GM21447 (cell line): ENCODE data around the gene ASAP2.

Source experiments
- ATAC-seq: cut with Tn5 transposase; IDR thresholded peaks from one replicate; pipeline ENCODE4 v1.9.1; 2021; ENCODE audit not compliant: unreplicated experiment

ASAP2 gene

DNA sequence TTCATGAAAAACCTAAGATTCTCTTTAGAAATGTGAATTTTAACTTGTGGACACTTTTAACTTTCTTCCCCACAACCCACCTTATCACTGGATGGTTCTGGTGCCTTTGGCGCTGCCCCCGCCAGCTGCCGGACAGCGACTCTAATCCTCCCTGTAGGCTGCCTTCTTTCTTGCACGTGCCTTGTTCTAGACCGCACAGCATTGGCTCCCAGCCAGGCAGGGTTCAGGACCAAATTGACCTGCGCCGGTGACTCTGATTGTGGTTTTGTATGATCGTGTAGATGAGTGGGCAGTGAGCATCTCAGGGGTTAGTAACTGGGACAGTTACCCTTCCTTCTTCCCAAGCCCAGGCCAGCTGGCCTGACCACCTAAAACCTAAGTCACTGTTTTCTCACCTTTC, 106.8 kb downstream of the ASAP2 start:
- ATAC-seq: no peak

DNA sequence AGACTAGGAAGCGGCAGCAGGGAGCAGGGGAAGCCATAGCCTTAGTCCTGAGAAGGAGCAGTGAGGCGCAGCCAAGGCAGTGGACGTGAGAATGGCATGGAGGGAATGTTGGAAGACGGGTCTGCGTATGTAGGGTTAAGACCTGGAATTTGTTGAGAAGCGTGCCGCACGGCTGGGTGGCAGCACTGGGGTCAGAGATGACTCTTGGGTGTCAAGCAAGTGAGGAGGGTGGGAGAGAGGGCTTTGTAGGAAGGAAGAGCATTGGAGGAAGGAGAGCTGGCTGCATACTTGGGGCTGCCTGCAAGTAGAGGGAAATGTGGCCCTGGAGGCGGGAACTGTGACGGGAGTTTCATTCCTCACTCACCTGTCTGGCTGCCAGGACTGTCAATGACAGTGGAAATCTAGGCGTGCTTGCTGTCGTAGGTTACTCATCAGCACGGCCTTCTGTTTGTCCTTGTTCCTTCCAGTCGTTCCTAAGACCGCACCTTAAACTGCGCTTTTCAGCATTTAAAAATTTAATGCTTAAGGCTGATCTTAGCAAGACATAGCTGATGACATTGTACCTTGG, 108.8 kb downstream of the ASAP2 start:
- no peak for ATAC-seq

DNA sequence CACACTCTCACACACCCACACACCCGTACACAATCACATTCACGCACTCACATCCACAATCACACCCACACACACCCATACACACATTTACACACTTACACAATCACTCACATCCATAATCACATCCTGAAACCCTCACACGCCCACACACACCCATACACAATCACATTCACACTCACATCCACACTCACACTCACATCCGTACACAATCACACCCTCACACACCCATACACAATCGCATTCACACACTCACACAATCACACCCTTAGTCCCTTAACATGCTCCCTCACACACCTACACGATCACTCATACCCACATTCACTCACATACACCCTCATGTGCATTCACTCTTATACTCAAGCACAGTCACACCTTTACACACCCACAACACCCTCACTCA, 110.9 kb downstream of the ASAP2 start:
- ATAC-seq: no peak

DNA sequence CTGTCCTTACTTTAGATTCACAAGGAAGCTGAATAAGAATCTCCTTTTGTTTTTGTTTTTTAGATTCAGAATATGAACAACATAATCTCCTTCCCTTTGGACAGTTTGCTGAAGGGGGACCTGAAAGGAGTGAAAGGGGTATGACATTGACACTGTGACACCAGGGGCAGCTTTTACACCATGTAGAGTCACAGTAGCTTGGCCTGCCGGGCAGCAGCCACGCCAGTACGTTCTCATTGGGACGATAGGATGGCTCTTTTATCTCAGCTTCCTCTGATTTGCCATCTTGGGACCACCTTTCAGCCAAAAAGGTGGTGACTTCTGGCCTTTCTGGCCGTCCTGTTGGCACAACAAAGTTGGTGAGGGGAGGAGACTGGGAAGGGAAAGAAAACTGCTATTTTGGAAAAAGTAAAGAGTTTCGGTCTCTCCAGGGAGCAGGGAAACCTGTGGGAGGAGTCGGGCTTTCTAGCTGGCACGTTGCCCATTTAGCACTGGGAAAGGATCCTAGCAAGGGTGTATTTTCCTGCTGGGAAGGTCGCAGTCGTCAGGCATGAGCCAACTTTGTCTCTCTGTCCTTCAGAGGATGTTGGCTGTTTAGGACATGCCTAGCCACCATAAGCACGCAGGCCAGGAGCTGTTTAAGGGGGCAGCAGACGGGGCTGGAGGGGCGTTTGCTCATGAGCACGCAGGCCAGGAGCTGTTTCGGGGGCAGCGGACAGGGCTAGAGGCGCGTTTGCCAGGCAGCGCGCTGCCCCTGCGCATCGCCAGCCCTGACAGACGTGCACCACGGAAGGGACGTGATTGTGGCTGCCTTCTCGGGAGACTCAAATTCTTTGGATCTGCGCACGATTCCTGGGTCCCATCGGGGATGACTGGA, 112.1 kb downstream of the ASAP2 start:
- no peak for ATAC-seq

DNA sequence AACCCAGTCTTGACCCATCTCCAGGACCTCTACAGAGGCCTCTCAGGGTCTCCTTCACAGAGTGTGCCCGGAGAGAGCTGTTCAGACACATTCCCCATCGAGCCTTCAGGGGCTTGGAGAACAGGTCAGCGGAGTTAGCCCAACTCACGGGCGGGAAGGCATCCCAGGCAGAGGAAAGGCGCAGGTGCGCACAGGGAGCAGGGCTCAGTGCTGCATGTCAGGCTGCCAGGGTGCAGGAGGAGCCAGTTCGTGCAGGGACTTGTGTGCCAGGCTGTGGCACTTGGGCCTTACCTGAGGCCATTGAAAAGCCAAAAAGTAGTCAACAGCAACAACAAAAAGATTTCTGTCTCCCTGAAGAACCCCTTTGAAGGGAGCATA, 112.7 kb downstream of the ASAP2 start:
- ATAC-seq: no peak

DNA sequence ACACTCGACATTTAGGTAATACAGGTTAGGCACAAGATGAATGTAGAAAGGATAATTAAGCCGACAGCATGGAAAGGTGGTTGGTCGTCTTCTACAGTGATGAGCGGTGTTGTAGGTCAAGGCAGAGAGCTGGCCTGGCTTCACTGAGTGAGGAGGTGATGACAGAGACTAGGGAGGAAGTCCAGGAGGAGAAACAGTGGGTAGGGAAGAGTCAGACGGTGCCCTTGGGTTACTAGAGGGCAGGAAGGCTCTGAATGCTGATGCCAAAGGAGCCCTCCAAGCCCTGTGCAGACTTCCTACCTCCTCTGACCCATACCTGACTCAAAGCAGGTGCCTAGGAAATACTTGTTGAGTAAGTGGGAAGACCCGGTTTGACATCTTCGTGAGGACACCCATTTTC, 116.0 kb downstream of the ASAP2 start:
- no peak for ATAC-seq

DNA sequence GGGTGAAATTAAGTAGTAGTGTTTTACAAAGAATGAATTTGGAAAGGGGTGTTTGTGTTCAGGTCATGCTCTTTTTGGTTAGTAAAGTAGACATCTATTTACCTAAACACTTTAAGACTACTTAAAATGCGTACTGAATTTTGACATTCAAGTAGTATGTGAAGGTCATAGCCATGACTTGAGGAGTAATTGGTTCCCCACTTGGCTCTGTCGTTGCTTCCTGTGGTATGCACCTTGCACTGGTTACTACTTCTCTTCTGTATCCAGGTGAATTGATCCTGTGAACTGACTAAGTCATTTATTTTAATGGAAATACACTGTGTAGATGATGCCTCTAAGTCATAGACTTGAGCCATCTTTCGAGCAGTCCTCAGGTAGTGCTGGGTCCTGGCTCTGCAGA, 118.8 kb downstream of the ASAP2 start:
- no peak for ATAC-seq

DNA sequence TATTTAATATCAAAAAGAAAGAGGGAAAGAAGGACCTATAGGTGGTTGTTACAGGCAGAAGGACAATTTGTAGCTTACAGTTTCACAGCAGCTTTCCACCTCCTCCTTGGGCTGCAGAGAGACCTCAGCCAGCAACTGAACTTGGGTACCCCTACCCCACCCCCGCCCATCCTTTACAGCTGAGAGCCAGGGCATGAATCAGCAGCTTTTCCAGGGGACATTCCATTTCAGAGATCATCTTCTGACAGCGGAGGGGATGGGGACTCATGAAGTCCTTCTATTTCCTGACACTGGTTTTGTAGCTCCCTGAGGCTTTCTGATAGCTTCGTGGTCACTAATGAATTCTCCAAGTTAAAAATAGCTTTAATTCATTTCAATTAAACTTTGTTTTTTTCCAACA, 120.4 kb downstream of the ASAP2 start:
- ATAC-seq: no peak

DNA sequence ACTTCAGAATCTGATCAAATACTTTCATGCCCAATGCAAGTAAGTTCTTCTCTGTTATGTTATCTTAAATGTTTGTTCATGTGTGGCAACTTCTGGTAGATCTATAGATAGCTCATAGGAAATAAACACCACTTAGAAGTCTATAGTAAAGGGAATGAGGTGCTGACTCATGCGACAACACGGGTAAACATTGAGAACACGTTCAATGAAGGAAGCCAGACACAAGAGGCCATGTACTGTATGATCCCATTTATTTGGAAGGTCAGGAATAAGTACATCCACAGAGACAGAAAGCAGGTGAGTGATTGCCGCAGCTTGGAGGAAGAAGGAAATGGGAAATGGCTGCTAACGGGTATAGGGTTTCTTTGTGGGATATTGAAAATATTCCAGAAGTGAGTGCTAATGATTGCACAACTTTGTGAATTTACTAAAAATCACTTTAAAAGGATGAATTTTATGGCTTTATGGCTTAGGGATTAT, 121.3 kb downstream of the ASAP2 start:
- ATAC-seq: no peak

DNA sequence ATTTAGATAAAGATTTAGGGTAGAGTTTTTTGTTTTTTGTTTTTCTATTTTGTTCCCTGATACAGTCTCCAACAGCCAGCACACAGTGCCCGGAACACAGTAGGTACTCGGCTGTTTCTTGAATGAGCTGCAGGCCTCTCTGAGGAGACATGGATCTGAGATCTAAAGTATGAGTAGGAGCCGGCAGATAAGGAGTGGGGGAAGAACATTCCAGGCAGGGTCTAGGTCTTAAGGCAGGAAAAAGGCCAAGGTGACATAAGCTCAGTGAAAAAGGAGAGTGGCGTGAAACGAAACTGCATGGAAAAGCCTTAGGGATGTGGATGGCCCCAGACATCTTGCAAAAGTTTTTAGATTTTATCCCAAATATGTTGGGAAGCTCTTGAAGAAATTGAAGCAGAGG, 122.3 kb downstream of the ASAP2 start:
- ATAC-seq: no peak

DNA sequence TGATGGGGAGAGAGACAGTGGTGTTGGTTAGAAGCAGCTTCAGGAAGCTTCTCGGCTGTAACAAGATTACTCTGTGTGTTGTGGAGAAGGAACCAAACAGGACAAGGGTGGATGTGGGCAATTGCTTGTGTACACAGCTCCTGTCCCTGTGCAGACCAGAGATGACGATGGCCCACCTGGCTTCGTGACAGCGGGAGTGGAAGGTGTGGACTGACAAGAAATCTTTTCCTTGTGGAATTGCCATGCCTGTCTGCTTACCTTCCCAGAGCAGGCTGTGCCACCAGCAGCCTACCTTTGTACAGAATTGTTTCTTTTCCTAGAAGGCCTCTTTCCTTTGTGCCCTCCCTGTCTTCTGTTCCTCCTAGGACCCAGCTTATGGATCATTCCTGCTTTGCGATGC, 122.9 kb downstream of the ASAP2 start:
- no peak for ATAC-seq

DNA sequence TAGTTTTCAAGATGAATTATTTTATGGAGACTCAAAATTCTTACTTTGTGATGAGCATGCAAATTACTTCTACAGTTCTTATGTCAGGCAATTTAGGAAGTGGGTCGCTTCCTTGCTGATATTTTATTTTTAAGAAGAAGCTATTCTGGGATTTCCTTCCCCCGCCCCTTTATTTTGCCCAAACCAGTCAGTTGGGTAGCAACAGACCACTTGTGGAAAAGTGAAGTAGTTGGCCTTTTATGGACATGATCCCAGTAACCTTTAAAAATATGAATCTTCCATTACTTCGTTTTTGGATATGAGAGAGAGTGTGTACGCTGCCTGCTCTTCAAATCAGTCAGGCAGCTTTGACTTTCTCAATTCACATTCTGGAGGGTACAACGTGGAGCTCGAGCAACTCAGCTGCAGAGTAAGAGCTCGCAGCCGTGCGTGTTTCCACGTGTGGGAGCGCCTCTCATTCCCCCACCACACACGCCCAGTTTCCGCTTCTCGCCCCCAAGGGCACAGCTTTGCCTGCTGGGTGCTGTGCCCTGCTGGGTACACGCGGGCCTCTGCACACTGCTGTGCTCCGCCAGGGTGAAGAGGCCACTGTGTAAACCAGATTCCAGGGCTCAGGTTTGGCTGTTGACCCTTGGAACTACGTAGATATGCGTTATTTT, 124.1 kb downstream of the ASAP2 start:
- no peak for ATAC-seq

DNA sequence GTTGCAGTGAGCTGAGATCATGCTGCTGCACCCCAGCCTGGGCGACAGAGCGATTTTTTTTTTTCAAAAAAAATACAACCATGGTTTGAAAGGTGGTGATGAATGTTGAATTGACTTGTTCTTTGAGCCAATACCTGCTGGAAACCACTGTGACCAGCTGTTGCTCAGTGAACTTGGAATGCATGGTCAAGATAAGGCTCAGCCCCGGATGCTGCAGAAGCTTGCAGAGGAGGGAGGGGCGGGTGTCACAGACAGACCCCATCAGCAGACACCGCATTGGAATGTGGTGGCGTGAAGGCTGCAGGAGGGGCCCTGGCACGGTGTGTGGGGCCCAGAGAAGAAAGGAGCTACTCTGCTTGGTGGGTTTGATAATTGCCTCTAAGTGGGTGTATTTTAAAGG, 125.1 kb downstream of the ASAP2 start:
- ATAC-seq: no peak

DNA sequence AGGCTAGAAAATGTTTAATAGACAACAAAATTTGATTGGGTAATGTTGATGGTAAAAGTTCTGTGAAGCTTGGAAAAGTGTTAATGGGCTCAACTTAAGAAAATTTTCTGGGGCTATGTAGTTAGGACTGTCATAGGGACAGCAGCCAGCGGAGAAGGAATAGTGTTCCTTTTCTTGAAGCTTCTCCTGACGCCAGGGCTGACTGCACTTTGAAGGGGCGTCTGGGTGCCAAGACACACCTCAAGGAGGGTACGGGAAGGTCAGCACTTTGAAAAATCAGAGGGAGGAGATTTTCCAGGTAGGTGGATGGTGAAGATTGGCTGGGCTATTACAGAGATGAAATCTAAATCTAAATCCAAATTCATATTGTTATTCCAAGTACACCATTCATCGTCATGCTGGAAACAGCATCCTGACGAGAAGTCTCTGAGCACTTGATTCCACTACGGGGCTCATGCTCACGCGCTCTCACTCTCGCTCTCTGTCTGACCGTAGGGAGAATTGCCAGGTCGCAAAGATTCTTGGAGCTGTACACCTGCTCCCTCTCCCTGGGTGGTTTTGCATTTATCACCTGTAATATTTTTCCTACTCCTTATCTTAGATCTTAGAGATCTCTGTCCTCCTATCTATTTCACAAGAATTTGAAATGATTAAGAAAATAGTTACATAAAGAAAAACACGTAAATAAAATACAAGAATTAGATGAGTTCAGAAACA, 125.7 kb downstream of the ASAP2 start:
- ATAC-seq: no peak

DNA sequence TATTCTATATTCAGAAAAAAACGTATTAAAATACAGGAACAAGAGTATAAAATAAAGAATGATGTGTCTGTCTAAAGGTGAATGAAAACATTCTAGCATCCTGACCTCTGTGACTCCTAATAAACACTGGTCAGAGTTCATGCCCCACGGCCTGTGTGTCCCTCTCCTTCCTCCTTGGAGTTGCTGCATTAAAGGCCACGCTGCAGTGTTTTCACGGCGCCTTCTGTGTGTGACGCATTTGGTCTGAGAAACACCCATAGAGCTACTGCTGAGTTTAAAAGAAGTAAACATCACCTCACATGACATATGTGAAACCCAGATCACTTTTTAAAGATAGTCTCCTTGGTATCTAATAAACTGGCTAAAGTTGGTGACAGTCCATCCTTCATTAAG, 126.2 kb downstream of the ASAP2 start:
- no peak for ATAC-seq

DNA sequence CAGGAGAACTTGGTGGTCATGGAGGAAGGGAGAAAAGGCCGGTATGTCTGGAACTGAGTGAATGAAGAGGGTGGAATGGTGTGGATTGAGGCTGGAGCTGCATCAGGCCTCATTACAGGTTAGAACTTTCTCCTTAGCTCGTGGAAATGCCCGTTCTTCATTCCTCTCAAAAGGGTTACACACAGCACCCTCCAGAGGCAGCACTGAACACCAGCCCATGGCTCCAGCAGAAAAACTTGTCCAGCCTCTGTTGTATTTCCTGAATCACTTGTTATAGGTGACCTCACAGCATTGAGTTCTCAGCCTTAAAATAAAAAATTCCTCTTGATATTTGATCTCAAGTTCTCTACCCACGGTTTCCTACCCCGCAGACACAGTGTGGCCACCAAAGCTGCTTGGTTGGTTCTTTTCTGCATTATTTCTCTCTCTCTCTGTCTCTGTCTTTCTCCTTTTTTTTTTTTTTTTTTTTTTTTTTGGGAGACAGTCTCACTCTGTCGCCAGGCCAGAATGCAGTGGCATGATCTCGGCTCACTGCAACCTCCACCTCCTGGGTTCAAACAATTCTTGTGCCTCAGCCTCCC, 127.1 kb downstream of the ASAP2 start:
- no peak for ATAC-seq

DNA sequence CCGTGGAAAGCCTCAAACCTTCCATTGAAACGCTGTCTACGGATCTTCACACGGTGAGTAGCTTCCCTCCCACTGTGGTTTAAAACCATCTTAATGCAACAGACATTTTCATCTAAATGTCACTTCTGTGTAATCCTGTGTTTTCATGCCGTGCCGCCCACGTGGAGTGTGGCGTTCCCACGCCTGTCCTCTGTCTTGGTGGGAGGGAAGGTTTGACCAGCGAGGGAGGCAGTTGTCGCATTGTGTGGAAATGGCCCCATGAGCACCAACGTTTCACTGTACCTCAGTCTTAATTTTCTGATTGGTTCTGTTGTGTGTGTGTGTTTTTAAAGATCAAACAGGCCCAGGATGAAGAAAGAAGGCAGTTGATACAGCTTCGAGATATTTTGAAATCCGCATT, 128.1 kb downstream of the ASAP2 start:
- ATAC-seq: no peak

DNA sequence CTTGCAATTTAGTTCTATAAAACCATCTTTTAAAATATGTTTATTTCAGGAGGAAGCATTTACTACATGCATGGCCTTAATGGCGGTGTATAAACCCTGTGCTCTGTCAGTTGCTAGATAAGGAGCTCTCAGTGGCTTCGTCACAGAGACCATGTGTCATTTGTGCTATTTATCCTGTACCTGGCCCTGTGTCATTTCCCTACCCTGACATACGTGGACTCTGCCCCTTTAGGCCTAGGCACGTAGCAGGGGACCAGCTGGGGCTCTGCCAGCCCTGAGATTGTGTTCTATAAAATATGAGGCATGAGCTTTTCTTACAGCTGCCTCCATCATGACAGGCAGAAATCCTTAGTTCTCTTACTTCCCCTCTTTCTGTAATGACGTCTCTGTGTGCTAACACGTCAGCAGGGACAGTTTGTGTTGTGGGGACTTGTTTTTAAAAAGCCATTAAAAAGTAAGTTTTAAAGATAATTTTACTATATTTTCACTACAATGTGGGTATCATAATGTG, 128.8 kb downstream of the ASAP2 start:
- ATAC-seq: no peak

DNA sequence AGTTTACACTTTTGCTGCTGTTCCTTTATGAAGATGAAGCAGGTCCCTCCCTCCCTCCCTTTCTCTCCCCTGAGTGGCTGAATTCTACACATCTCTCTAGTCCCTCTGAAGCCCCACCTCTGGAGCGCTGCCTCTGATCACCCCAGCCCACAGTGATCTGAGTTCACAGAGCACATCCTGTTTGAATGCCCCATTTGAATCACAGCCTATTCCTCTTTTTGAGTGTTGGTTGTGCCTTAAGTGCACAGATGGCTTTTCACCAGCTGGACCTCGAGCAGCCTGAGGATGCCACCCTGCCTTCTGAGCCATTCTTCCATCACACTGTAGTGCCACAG, 129.6 kb downstream of the ASAP2 start:
- no peak for ATAC-seq

DNA sequence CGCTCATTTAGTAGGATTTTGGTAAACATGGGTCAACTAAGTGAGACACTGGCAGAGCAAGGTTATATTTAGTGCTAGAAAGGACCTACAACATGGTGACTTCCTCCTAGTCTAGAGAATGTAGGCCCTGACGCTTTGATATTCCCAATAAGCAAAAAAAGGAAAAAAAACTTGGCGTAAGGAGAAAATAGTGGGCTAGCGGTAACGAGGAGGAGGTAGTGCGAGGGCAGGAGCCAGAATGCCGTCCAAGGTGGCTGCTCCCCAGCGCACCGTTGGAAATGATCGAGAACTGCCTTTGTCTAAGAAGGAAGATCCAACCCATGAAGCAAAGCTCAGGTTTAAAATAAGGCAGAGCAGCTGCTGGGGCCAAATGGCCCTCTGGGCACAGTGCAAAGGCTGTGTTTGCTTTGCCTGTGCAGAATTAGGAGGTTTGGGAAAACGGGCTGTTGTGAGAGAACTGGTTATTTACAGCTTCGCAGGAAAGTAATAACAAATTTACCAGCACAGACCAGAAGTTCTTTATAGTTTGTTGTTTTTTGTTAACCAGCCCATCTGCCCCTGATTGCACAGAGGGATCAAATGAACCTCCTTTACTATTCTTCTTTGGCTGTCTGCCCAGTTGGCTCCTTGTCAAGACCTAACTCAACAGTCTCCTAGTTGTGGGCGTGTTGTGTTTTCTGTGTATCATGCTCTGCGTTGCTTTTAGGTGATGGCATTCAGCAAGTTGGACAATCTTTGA, 130.1 kb downstream of the ASAP2 start:
- no peak for ATAC-seq
